ENCODE measurements around the gene ERCC6L2. TPM values are rescaled to one million over a fixed set of nuclear protein-coding genes. Genes with fewer than 3 reads are reported as not detected.

ERCC6L2 gene
- total RNA-seq, 1 donor from 2014 or later, result 35.8 TPM

DNA sequence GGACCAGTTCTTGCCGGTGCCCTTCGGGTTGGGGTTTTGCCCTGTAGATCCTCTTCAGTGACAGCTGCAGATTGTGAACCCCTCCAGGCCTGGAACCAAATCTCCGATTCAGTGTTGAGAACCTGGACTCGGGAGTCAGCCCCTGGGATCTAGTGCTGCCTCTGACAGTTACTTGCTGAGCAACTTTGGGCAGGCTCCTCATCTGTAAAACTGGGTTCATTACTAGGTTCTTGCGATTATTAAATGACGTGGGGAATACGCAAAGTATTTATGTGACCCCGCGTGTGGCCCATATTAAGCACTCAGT lies 600 bp downstream of the ERCC6L2 start:
- Mint-ChIP-seq H3K27ac (ENCODE audit: unreplicated experiment) (no peak overlapping the region), H3K4me3 (ENCODE audit: unreplicated experiment) (no peak overlapping the region), H3K4me1 (ENCODE audit: low read depth) (peaks cover 34% of the 10 kb centered on the region), H3K9me3 (ENCODE audit: low read depth) (no peaks in the 10 kb centered on the region), H3K36me3 (ENCODE audit: low read depth) (peaks cover 3% of the 10 kb centered on the region), H3K27me3 (ENCODE audit: low read depth) (no peaks in the 10 kb centered on the region)
- TF ChIP-seq, protein P1, sequence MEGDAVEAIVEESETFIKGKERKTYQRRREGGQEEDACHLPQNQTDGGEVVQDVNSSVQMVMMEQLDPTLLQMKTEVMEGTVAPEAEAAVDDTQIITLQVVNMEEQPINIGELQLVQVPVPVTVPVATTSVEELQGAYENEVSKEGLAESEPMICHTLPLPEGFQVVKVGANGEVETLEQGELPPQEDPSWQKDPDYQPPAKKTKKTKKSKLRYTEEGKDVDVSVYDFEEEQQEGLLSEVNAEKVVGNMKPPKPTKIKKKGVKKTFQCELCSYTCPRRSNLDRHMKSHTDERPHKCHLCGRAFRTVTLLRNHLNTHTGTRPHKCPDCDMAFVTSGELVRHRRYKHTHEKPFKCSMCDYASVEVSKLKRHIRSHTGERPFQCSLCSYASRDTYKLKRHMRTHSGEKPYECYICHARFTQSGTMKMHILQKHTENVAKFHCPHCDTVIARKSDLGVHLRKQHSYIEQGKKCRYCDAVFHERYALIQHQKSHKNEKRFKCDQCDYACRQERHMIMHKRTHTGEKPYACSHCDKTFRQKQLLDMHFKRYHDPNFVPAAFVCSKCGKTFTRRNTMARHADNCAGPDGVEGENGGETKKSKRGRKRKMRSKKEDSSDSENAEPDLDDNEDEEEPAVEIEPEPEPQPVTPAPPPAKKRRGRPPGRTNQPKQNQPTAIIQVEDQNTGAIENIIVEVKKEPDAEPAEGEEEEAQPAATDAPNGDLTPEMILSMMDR (IDR thresholded peaks at IDR 0.05), result no peak
- DNase-seq (ENCODE audit: low spot score), result no peak

- TF ChIP-seq, protein P1 (IDR thresholded peaks at IDR 0.05), result no peak
- no peak overlapping the region for H3K4me3 Mint-ChIP-seq (ENCODE audit: unreplicated experiment)
- no peaks in the 10 kb centered on the region for H3K27me3 Mint-ChIP-seq (ENCODE audit: low read depth)
- H3K36me3 Mint-ChIP-seq (ENCODE audit: low read depth), result peaks cover 3% of the 10 kb centered on the region
- DNase-seq (ENCODE audit: low spot score), result no peak
- no peaks in the 10 kb centered on the region for H3K9me3 Mint-ChIP-seq (ENCODE audit: low read depth)
- H3K4me1 Mint-ChIP-seq (ENCODE audit: low read depth), result peaks cover 34% of the 10 kb centered on the region
- H3K27ac Mint-ChIP-seq (ENCODE audit: unreplicated experiment), result no peak overlapping the region
Measured at GRCh38 chr9:95876595-95876994, 1.1 kb downstream of the ERCC6L2 start.

GRCh38 chr9:95877984-95878383 lies 2.5 kb downstream of the ERCC6L2 start:
- Mint-ChIP-seq H3K27ac (ENCODE audit: unreplicated experiment) (no peak overlapping the region), H3K4me1 (ENCODE audit: low read depth) (peaks cover 34% of the 10 kb centered on the region)

DNA sequence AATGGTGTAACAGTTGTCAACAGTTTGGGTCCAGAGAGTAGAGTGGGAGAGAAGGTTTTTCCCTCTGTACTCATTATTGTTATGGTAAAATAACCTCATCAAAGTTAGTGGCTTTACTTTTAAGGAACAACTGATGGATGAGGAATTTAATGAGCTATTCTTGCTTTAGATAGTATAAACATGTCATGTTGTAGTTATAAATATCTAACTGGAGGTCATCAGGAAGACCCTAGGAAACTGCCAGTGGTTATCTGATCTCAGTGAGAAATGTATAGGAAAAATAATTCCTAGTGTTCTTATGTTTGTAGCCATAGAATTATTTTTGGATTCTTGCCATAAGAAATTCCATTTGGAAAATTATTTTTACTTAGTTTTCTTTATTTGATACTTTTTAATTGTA lies 4.1 kb downstream of the ERCC6L2 start:
- H3K9me3 Mint-ChIP-seq (ENCODE audit: low read depth), result no peaks in the 10 kb centered on the region
- H3K27me3 Mint-ChIP-seq (ENCODE audit: low read depth), result no peaks in the 10 kb centered on the region
- H3K4me3 Mint-ChIP-seq (ENCODE audit: unreplicated experiment), result no peak overlapping the region
- peaks cover 2% of the 10 kb centered on the region for H3K36me3 Mint-ChIP-seq (ENCODE audit: low read depth)
- DNase-seq (ENCODE audit: low spot score), result no peak
- peak overlapping the region; percentile 87 for H3K27ac Mint-ChIP-seq (ENCODE audit: unreplicated experiment)
- TF ChIP-seq, protein P1 (IDR thresholded peaks at IDR 0.05), result no peak
- H3K4me1 Mint-ChIP-seq (ENCODE audit: low read depth), result peaks cover 27% of the 10 kb centered on the region

More at GRCh38 chr9:95877984-95878383, 2.5 kb downstream of the ERCC6L2 start:
- Mint-ChIP-seq H3K36me3 (ENCODE audit: low read depth) (no peaks in the 10 kb centered on the region), H3K27me3 (ENCODE audit: low read depth) (no peaks in the 10 kb centered on the region), H3K4me3 (ENCODE audit: unreplicated experiment) (no peak overlapping the region), H3K9me3 (ENCODE audit: low read depth) (no peaks in the 10 kb centered on the region)
- TF ChIP-seq, protein P1 (IDR thresholded peaks at IDR 0.05), result no peak
- no peak for DNase-seq (ENCODE audit: low spot score)

- no peaks in the 10 kb centered on the region for H3K9me3 Mint-ChIP-seq (ENCODE audit: low read depth)
- H3K4me3 Mint-ChIP-seq (ENCODE audit: unreplicated experiment), result no peak overlapping the region
- H3K27me3 Mint-ChIP-seq (ENCODE audit: low read depth), result no peaks in the 10 kb centered on the region
- H3K27ac Mint-ChIP-seq (ENCODE audit: unreplicated experiment), result peak overlapping the region; percentile 87
- TF ChIP-seq, protein P1 (IDR thresholded peaks at IDR 0.05), result no peak
- peaks cover 4% of the 10 kb centered on the region for H3K36me3 Mint-ChIP-seq (ENCODE audit: low read depth)
- DNase-seq (ENCODE audit: low spot score), result no peak
- H3K4me1 Mint-ChIP-seq (ENCODE audit: low read depth), result peaks cover 23% of the 10 kb centered on the region
Measured at GRCh38 chr9:95880021-95880690, 4.7 kb downstream of the ERCC6L2 start.

All from chondrocyte (in vitro differentiated cells).